Esophagus muscularis mucosa (tissue), 4 donors: ENCODE measurements around the gene SMIM44. TPM values are rescaled to one million over a fixed set of nuclear protein-coding genes. Genes with fewer than 3 reads are reported as not detected.

Experiments
- DNase-seq: peaks from one replicate; pipeline ENCODE4 v3.0.0-alpha.2; 2017; ENCODE audit errors: extremely low spot score
- H3K27ac ChIP-seq, 4 donors: fragments of 200-600 bp; sonication (generic); replicated peaks in 1 of 4; 1 replicate in 3 of 4; 2 replicates in 1 of 4; pipeline ENCODE4 v1.5.1; 2016 to 2019; ENCODE audit warnings: mild to moderate bottlenecking in 1 of 4
- H3K27me3 ChIP-seq, 4 donors: fragments of 200-600 bp; sonication (generic); one replicate each; pipeline versions ENCODE4 v1.5.1 to v1.6.0; 2016 to 2019
- H3K36me3 ChIP-seq, 4 donors: fragments of 200-600 bp; sonication (generic); one replicate each; pipeline ENCODE4 v1.5.1; 2016 to 2019
- H3K4me1 ChIP-seq, 4 donors: fragments of 200-600 bp; sonication (generic); one replicate each; pipeline ENCODE4 v1.5.1; 2016 to 2019
- H3K4me3 ChIP-seq, 4 donors: fragments of 200-600 bp; sonication (generic); 1 replicate in 2 of 4; 2 replicates in 2 of 4; pipeline ENCODE4 v1.5.1; 2016 to 2019; ENCODE audit warnings: mild to moderate bottlenecking in 4 of 4, moderate library complexity in 1 of 4
- H3K9me3 ChIP-seq, 4 donors: fragments of 200-600 bp; sonication (generic); 1 replicate in 3 of 4; 2 replicates in 1 of 4; pipeline ENCODE4 v1.5.1; 2016 to 2019
- EP300 ChIP-seq: sonication (generic); formaldehyde crosslinking; IDR thresholded peaks from one replicate; pipeline ENCODE4 v1.6.1; 2017; ENCODE audit warnings: antibody characterized with exemption
- POLR2A ChIP-seq: fragments of 450-650 bp; IDR thresholded peaks from one replicate; pipeline ENCODE4 v1.6.1; 2017; ENCODE audit warnings: antibody characterized with exemption, moderate library complexity, mild to moderate bottlenecking, low read depth
- POLR2AphosphoS5 ChIP-seq, 2 donors: sonication (generic); formaldehyde crosslinking; IDR thresholded peaks; one replicate each; pipeline ENCODE4 v1.6.1; 2017; ENCODE audit warnings: antibody characterized with exemption in 2 of 2
- WGBS: methylation state at CpG from one replicate; pipeline ENCODE4 v1.1.5; 2018; 5-methylcytosine and 5-hydroxymethylcytosine counted together
- intact Hi-C: fragments of 100-400 bp; cut with DNase I; formaldehyde crosslinking; loops from one replicate; pipeline ENCODE4 v1.15.1; 2023
- total RNA-seq, 4 donors: library from RNA; depleted of rRNA; stranded (reverse); fragments of >200 nt; gene quantifications; one replicate each; pipeline versions ENCODE4 v1.1.0 to v1.2.1, GENCODE V29; 2016
- TF ChIP-seq, protein P1 (sequence below), 3 experiments: fragments of 200-600 bp in 2 of 3; fragments of 450-650 bp in 1 of 3; sonication (generic) in 2 of 3; IDR thresholded peaks; one replicate each; pipeline ENCODE4 v1.5.1; 2017 to 2019; ENCODE audit warnings: antibody characterized with exemption in 3 of 3, mild to moderate bottlenecking in 2 of 3, moderate library complexity in 1 of 3

The SMIM44 gene
- total RNA-seq, 4 donors from 2014 or later, result not detected

DNA sequence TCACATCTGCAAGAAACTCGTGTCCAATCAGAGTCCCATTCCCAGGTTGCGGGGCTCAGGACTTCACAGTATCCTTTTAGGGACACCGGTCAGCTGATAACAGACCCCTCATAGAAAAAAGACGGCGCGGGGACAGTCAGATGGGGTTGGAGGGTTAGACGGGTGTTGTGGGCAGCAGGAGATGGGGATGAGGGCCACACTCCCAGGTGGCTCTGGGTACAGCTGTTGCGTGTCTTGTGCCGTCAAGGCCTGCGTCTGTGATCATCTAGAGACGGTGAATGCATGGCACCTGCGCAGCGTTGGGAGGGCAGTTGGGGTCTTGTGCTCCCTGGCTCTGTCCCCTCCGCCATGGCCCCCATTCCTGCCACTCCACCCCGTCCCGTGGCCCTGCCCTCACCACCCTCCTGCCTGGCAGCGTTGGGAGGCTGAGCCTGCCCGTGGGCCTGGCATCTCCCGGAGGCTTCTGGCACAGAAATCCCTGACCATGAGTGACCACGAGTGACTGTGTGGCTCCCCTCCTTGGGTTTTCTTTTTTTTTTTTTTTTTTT lies 41.7 kb upstream of the SMIM44 start:
- WGBS, result 92% methylated on average over 20 of the region's 20 CpGs
- H3K4me1 ChIP-seq, result peaks cover 0 to 10% (median 2%) of the 10 kb centered on the region in 4 donors
- intact Hi-C loops, result no loop called here

DNA sequence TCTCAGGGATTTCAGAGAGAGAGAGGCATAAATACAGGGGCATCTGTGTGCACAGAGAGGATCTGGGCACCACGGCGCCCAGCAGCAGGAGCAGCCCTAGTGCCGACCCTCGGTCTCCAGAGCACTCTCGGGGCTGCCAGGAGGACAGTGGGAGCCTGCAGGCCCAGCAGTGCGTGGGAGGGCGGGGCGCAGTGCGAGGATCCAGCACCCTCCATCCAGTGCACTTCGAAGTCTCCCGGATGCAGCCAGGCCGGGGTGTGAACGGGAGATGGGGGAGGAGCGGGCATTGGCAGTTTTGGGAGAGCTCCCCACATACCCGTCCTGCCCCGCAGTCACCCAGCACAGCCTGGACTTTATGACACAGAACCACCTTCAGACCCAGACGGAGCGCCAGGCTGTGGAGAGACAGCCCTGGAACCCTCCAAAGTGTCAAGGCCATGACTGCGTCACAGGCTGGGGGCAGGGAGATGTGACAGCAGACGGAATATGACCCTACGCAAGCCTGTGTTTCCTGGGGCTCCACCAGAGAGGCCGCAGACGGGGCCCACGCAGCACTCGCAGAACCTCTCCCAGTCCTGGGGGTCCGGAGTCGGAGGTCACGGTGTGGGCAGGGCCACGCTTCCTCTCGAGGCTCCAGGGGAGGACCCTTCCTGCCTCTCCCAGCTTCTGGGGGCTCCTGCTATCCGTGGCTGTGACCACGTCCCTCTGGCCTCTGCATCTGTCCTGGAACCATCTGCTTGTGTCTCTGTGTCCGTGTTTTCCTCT lies 41.0 kb upstream of the SMIM44 start:
- Histone ChIP-seq H3K27me3 (no peaks in the 10 kb centered on the region), H3K9me3 (no peaks in the 10 kb centered on the region), H3K27ac (no peak overlapping the region), H3K36me3 (peaks cover 47 to 78% (median 68%) of the 10 kb centered on the region in 4 donors), H3K4me1 (peaks cover 0 to 14% (median 4%) of the 10 kb centered on the region in 4 donors), H3K4me3 (no peak overlapping the region)
- TF ChIP-seq EP300, result no peak
- WGBS, result 89% methylated on average over 17 of the region's 33 CpGs
- no peak for DNase-seq
- intact Hi-C loops, result no loop called here

More for the DNA sequence above, 41.7 kb upstream of the SMIM44 start:
- Histone ChIP-seq H3K9me3 (no peaks in the 10 kb centered on the region), H3K4me3 (no peak overlapping the region), H3K27me3 (no peaks in the 10 kb centered on the region), H3K36me3 (peaks cover 47 to 71% (median 61%) of the 10 kb centered on the region in 4 donors), H3K27ac (no peak overlapping the region)
- TF ChIP-seq, protein P1, sequence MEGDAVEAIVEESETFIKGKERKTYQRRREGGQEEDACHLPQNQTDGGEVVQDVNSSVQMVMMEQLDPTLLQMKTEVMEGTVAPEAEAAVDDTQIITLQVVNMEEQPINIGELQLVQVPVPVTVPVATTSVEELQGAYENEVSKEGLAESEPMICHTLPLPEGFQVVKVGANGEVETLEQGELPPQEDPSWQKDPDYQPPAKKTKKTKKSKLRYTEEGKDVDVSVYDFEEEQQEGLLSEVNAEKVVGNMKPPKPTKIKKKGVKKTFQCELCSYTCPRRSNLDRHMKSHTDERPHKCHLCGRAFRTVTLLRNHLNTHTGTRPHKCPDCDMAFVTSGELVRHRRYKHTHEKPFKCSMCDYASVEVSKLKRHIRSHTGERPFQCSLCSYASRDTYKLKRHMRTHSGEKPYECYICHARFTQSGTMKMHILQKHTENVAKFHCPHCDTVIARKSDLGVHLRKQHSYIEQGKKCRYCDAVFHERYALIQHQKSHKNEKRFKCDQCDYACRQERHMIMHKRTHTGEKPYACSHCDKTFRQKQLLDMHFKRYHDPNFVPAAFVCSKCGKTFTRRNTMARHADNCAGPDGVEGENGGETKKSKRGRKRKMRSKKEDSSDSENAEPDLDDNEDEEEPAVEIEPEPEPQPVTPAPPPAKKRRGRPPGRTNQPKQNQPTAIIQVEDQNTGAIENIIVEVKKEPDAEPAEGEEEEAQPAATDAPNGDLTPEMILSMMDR (IDR thresholded peaks at IDR 0.05), result no peak
- TF ChIP-seq EP300, result no peak
- no peak for TF ChIP-seq POLR2AphosphoS5 (IDR thresholded peaks at IDR 0.05)
- TF ChIP-seq POLR2A, result no peak
- DNase-seq, result no peak

DNA sequence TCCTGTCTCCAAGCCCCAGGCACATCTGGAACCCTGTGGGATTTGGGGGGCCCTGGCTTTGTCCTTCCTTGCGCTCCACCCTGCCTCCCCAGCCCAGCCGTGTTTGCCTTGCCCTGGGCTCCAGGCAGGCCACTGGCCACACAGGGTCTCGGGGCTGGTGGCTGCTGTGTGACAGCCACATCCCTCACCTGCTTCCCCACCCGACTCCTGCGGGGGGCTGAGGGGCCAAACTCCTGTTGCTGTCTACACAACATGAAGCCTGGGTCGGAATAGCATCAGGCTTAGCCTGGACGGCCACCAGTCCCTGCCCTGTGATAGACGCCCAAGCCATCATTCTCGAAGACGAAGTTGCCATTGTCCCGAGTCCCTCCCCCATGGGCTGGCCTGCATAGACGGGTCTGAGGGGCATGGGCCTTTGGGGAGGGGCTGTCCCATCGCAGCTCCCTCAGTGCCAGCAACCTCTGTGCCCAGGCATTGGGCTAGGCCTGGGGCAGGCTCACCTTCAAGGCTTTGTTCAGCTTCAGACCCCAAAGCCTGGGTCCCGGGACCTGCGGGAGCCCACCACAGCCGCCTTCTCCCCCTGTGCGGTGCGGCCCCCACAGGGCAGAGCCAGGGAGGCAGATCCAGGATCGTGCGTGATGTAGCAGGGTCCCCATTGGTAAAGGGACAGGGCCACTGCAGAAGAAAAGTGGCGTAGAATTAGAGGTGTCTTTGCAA lies 40.3 kb upstream of the SMIM44 start:
- Histone ChIP-seq H3K4me1 (peaks cover 0 to 15% (median 7%) of the 10 kb centered on the region in 4 donors), H3K27me3 (no peaks in the 10 kb centered on the region), H3K36me3 (peaks cover 47 to 82% (median 70%) of the 10 kb centered on the region in 4 donors), H3K27ac (no peak overlapping the region), H3K4me3 (no peak overlapping the region), H3K9me3 (no peaks in the 10 kb centered on the region)
- WGBS, result 98% methylated on average over 9 of the region's 21 CpGs
- TF ChIP-seq EP300 (no peak), POLR2A (no peak)
- DNase-seq, result no peak
- intact Hi-C loops, result no loop called here

DNA sequence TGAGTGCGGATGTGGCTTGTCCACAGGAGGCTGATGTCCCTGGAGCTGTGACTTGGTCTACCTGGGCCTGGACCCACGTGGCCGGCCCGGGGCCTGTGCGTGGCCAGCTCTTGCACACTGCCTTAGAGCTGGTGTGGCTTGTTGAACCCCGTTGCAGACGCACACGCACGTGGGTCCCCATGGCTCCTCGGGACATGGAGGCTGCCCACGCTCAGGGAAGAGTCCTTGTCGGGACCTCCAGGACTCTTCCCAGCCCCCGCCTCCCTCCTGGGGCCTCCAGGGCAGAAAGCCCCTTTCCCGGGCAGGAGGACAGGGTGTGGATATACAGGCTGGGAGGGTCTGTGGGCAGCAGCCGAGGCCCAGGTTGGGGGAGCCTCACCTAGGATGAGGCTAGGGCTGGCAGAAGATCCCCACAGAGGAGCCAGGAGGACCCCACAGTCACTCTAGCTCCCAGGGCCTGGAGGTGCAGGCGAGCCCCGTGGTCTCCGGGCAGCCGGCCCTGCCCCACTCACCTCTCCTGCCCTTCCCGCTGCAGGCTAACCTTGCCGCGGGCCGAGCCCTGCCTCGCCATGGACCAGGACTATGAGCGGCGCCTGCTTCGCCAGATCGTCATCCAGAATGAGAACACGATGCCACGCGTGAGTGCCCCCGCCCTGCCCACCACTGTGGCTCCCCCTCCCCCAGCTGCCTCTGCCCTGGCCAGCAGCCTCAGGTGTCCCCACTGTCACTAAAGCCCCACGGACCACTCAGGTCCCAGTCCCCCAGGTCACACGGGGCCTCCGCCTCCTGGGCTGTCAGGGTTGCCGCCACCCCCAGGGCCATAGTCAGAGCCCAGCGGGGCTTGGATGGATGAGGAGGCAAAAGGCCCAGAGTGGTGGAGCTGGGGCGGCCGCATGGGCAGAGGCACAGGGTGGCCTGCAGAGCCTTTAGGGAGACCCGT lies 39.5 kb upstream of the SMIM44 start:
- H3K4me3 ChIP-seq, result no peak overlapping the region
- no peaks in the 10 kb centered on the region for H3K9me3 ChIP-seq
- TF ChIP-seq EP300 (no peak), POLR2AphosphoS5 (IDR thresholded peaks at IDR 0.05) (no peak), POLR2A (no peak)
- TF ChIP-seq, protein P1 (IDR thresholded peaks at IDR 0.05), result no peak
- WGBS, result 96% methylated on average over 5 of the region's 40 CpGs
- H3K36me3 ChIP-seq, result peaks cover 42 to 75% (median 62%) of the 10 kb centered on the region in 4 donors
- intact Hi-C loops, result no loop called here
- H3K27me3 ChIP-seq, result no peaks in the 10 kb centered on the region
- peaks cover 0 to 23% (median 11%) of the 10 kb centered on the region in 4 donors for H3K4me1 ChIP-seq
- no peak for DNase-seq
- H3K27ac ChIP-seq, result no peak overlapping the region

DNA sequence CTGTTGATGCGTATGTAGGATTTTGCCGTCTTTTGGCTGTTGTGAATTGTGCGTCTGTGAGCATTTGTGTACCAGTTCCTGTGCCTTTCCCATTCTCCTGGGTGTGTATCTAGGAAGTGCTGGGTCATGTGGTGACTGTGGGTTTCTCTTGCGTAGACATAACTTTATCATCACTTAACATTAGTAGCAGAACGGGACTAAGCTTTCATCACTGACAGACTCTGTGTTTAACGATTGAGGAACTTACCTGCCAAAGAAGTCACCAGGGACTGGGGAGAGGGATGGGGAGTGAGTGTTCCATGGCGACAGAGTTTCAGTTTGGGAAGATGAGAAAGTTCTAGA lies 37.8 kb upstream of the SMIM44 start:
- H3K4me1 ChIP-seq, result peaks cover 0 to 39% (median 25%) of the 10 kb centered on the region in 4 donors
- no peak for DNase-seq

More for the DNA sequence above, 37.8 kb upstream of the SMIM44 start:
- H3K27ac ChIP-seq, result no peak overlapping the region
- H3K9me3 ChIP-seq, result no peaks in the 10 kb centered on the region
- H3K27me3 ChIP-seq, result no peaks in the 10 kb centered on the region
- no peak overlapping the region for H3K4me3 ChIP-seq
- peaks cover 25 to 59% (median 46%) of the 10 kb centered on the region in 4 donors for H3K36me3 ChIP-seq
- 80% methylated on average over 7 of the region's 7 CpGs for WGBS
- TF ChIP-seq, protein P1 (IDR thresholded peaks at IDR 0.05), result no peak
- TF ChIP-seq POLR2A (no peak), POLR2AphosphoS5 (IDR thresholded peaks at IDR 0.05) (no peak), EP300 (no peak)
- intact Hi-C loops, result no loop called here
